LNCaP clone FGC (cell line): ENCODE data around the gene INTS2.
A peak's percentile ranks its signal among the peaks of the same experiment; 100 is the strongest.

Source experiments
- DNase-seq: peaks from one replicate; pipeline ENCODE4 v3.0.0-alpha.2; 2011; ENCODE audit warnings: low read depth
- H3K4me3 ChIP-seq: 2 replicates; pipeline ENCODE4 v1.5.1; 2011; ENCODE audit warnings: mild to moderate bottlenecking, low read depth, low read length, control low read depth
- TF ChIP-seq, protein P1 (sequence below): IDR thresholded peaks from 2 replicates; pipeline ENCODE4 v1.5.1; 2012; ENCODE audit warnings: mild to moderate bottlenecking; ENCODE audit not compliant: control insufficient read depth, insufficient read depth; ENCODE audit errors: extremely low read depth

The INTS2 gene

DNA sequence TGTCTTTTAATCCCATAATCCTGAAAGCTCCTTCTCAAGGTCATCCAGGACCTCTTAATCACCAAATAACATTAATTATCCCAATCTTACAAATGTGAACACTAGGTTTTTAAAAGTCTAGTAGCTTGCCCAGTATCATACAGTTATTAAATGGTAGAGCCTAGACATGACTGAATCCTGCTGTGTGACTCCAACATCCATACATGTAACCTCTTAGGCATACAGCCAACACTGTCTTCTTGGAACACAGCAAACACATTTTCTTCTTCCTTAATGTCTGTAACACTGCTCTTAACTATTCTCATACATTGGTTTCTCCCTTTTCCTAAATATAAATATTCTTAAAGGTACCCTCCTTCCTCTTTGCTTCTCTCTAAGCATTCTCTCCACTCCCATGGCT lies 78.1 kb downstream of the INTS2 start:
- DNase-seq: peak; percentile 22
- TF ChIP-seq, protein P1, sequence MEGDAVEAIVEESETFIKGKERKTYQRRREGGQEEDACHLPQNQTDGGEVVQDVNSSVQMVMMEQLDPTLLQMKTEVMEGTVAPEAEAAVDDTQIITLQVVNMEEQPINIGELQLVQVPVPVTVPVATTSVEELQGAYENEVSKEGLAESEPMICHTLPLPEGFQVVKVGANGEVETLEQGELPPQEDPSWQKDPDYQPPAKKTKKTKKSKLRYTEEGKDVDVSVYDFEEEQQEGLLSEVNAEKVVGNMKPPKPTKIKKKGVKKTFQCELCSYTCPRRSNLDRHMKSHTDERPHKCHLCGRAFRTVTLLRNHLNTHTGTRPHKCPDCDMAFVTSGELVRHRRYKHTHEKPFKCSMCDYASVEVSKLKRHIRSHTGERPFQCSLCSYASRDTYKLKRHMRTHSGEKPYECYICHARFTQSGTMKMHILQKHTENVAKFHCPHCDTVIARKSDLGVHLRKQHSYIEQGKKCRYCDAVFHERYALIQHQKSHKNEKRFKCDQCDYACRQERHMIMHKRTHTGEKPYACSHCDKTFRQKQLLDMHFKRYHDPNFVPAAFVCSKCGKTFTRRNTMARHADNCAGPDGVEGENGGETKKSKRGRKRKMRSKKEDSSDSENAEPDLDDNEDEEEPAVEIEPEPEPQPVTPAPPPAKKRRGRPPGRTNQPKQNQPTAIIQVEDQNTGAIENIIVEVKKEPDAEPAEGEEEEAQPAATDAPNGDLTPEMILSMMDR: no peak
- H3K4me3 ChIP-seq: no peak overlapping the region

DNA sequence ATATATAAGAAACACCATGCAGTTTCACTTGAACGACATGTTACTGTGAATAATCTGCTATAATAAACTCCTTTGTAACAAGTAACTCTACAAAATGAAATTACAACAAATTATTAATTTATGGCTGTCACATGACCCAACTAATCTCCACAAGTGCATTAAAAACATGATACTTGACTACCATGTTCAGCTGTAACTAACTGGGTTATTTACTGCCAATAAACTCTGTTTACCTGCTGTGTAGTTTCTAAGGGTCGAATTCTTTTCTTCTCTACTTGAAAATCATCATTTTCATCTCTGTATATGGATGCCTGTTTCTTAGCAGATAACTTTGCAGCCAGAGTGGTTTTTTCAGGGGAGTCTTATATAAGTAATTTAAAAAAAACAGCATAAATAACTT lies 78.9 kb downstream of the INTS2 start:
- no peak for DNase-seq
- no peak overlapping the region for H3K4me3 ChIP-seq
- TF ChIP-seq, protein P1: no peak

DNA sequence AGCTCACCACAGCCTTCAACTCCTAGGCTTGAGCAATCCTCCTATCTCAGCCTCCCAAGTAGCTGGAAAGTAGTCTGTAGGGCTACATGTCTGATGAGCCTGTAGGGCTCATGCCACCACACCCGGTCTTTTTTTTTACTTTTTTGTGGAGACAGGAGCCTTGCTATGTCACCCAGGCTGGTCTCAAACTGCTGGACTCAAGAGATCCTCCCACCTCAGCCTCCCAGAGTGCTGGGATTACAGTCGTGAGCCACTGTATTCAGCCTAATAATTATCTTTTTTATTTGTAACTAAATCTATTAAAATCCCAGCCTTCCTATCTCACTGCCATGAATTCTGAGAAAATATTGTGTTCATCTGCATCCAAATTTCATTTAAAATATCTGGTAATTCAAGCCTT lies 79.5 kb downstream of the INTS2 start:
- no peak for DNase-seq
- H3K4me3 ChIP-seq: no peak overlapping the region
- TF ChIP-seq, protein P1: no peak

DNA sequence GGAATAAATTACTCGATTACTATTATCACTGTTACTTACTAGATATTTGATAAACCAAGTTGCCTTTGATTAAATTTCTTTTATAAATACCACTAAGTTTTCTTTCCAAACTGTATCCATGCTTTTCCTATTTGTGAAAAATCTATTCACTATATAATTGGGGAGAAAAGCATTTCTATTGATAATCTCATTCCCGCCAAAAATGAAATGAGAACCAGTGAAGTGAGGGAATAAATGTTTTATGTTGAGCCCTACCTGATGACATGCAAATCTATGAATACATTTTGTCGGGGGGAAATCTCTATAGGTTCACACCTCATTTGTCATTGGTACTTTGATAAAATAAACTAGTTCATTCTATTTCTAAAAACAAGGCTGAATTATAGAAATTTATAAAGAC lies 80.1 kb downstream of the INTS2 start:
- no peak for DNase-seq
- TF ChIP-seq, protein P1: no peak

DNA sequence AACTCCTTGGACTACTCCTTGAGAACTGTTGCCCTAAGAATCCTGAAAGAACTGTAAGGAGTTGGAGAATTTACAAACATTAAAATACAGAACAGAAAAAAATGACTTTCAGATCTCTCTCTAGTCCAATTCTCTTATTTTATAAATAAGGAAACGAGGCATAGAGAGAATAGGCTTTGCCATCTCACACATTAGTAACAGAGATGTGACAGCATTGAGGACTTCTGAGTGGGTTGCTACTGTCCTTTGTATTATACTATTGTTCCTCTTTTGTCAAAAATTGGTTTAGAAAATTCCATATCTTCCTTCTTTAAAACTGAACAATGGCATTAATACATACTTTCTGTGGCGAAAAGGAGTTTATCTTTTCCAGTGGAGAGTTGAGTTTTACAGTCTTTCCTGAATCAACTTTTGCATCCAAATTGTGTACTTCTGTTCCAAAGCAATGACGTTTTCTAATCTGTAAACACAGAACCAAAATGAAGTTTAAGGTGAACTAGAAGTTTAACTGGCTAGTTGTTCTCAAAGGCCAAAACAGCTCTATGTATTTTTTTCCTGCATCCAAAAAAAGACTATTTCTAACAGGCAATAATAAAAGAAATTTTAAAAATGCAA lies 80.9 kb downstream of the INTS2 start:
- H3K4me3 ChIP-seq: no peak overlapping the region
- no peak for DNase-seq
- TF ChIP-seq, protein P1: no peak

More for the DNA sequence above, 80.1 kb downstream of the INTS2 start:
- H3K4me3 ChIP-seq: no peak overlapping the region

DNA sequence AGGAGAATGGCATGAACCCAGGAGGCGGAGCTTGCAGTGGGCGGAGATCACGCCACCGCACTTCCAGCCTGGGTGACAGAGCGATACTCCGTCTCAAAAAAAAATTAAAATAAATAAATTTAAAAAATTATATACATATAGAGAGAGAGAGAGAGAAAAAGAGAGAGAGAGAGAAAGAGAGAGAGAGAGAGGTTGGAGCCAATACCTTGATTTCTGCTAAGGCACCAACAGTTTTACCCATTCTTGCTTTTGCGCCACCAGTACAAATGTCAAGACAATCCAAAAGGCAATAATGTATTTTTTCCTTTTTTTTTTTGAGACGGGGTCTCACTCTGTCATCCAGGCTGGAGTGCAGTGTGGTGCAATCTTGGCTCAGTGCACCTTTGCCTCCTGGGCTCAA lies 81.7 kb downstream of the INTS2 start:
- H3K4me3 ChIP-seq: no peak overlapping the region
- no peak for DNase-seq

More for the DNA sequence above, 81.7 kb downstream of the INTS2 start:
- TF ChIP-seq, protein P1: no peak
